HG02763 (cell line): ENCODE measurements around the gene IFFO2.

Experiments used
- ATAC-seq: cut with Tn5 transposase; IDR thresholded peaks from one replicate; pipeline ENCODE4 v1.9.1; 2021; ENCODE audit warnings: mild to moderate bottlenecking, moderate library complexity; ENCODE audit not compliant: unreplicated experiment

The IFFO2 gene

DNA sequence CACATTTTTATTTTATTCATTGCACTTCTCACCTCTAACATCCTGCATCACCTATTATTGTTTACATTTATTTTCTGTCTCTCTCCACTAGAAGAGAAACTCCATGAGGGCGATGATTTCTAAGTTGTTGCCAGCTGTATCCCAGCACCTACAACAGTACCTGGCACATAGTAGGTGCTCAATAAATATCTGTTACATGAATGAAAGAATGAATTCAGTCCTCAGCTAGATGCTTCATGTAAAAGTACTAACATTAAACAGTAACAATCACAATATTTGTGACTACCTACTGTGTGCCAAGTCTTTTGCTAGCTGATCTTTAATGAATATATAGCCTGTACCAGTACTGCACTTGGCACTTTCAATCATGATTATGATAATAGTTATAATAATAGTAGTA lies 100.0 kb downstream of the IFFO2 start:
- no peak for ATAC-seq

DNA sequence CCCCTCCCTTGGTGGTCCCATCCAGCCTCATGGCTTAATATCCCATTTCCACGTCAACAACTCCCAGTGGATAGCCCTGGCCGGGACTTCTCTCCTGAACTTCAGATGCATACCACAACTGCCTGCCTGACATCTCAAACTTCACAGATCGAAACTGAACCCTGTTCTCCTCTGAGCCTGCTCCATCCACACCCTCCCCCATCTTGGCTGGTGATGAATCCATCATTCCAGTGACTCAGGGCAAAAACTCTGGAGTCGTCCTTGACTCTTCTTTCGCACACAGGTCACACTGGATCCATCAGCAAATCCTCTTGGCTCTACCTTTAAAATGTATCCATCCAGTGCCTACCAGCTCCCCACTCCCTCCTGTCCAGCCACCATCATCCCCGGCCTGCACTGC lies 100.9 kb downstream of the IFFO2 start:
- ATAC-seq: no peak

DNA sequence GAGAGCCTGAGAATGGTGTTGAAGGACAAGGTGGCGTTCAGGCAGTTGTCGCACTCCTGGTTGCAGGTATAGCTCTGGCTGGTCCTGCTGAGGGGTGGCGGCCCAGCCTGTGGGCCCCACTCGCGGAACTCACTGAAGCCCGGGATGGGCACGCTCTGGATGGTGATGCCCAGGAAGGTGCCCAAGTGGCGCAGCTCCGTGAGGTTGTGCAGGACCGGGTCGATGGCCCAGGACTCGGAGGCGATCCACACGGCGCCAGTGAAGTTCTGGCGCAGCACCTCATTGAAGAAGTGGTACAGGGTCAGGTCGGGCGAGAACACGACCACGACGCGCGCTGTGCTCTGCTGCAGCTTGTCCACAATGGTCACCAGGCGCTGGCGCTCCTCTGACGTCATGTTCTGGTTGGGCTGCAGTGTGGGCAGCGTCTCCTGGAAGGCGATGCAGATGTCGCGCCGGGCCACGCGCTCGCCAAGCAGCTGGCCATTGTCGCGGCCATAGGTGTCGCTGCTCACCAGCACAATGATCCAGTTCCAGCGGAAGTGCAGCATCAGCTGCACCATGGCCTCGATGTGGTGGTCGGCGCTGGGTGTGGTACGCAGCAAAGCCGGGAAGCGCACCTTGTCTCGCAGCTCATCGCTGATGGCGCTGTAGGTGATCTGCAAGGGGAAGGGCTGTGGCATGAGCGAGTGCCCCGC lies 102.0 kb downstream of the IFFO2 start:
- no peak for ATAC-seq
